Fibroblast of peridontal ligament (primary cell): ENCODE data around the gene KLHL18.
"Not testable (repeated sequence)": the region's sequence is repeated elsewhere in the genome, so short reads cannot be mapped to it uniquely, and the experiment has no call there.

Source experiments
- DNase-seq: peaks from one replicate; pipeline ENCODE4 v3.0.0-alpha.2; 2010; ENCODE audit errors: extremely low read depth

KLHL18 gene

GRCh38 chr3:47360110-47360517 lies 77.4 kb downstream of the KLHL18 start:
- DNase-seq, result not testable (repeated sequence)

- no peak for DNase-seq
Measured at GRCh38 chr3:47362701-47363100, 80.0 kb downstream of the KLHL18 start.

GRCh38 chr3:47365213-47366153 lies 82.7 kb downstream of the KLHL18 start:
- DNase-seq, result peak; percentile 86

GRCh38 chr3:47366833-47367232 lies 84.1 kb downstream of the KLHL18 start:
- DNase-seq, result no peak

GRCh38 chr3:47367631-47368030 lies 84.9 kb downstream of the KLHL18 start:
- no peak for DNase-seq

GRCh38 chr3:47370020-47370419 lies 87.3 kb downstream of the KLHL18 start:
- DNase-seq, result not testable (repeated sequence)

- DNase-seq, result no peak
Measured at GRCh38 chr3:47370887-47371697, 88.3 kb downstream of the KLHL18 start.

GRCh38 chr3:47374587-47374986 lies 91.8 kb downstream of the KLHL18 start:
- no peak for DNase-seq

GRCh38 chr3:47376393-47376792 lies 93.6 kb downstream of the KLHL18 start:
- no peak for DNase-seq

GRCh38 chr3:47377186-47377585 lies 94.4 kb downstream of the KLHL18 start:
- DNase-seq, result no peak

- DNase-seq, result no peak
Measured at GRCh38 chr3:47378869-47379268, 96.1 kb downstream of the KLHL18 start.

GRCh38 chr3:47379411-47379899 lies 96.7 kb downstream of the KLHL18 start:
- no peak for DNase-seq

- no peak for DNase-seq
Measured at GRCh38 chr3:47380026-47380600, 97.4 kb downstream of the KLHL18 start.

GRCh38 chr3:47380601-47381316 lies 98.0 kb downstream of the KLHL18 start, which contains the start of gene PTPN23:
TSS of gene PTPN23 (plus strand) at chr3:47381021. CDS start at chr3:47381097, 76 bp downstream.
- DNase-seq, result peak; percentile 99

GRCh38 chr3:47381317-47382157 lies 98.8 kb downstream of the KLHL18 start:
- DNase-seq, result peak; percentile 77

GRCh38 chr3:47384425-47384824 lies 101.7 kb downstream of the KLHL18 start:
- DNase-seq, result no peak

- no peak for DNase-seq
Measured at GRCh38 chr3:47385007-47385406, 102.3 kb downstream of the KLHL18 start.

- DNase-seq, result no peak
Measured at GRCh38 chr3:47385796-47386195, 103.1 kb downstream of the KLHL18 start.

GRCh38 chr3:47392933-47393332 lies 110.2 kb downstream of the KLHL18 start:
- DNase-seq, result no peak

GRCh38 chr3:47394140-47394870 lies 111.6 kb downstream of the KLHL18 start:
- no peak for DNase-seq
